ENCODE measurements around the gene PGAP6.

GRCh38 chr16:381012-381788 lies 578 bp downstream of the PGAP6 start:
- TF ChIP-seq, protein P1, sequence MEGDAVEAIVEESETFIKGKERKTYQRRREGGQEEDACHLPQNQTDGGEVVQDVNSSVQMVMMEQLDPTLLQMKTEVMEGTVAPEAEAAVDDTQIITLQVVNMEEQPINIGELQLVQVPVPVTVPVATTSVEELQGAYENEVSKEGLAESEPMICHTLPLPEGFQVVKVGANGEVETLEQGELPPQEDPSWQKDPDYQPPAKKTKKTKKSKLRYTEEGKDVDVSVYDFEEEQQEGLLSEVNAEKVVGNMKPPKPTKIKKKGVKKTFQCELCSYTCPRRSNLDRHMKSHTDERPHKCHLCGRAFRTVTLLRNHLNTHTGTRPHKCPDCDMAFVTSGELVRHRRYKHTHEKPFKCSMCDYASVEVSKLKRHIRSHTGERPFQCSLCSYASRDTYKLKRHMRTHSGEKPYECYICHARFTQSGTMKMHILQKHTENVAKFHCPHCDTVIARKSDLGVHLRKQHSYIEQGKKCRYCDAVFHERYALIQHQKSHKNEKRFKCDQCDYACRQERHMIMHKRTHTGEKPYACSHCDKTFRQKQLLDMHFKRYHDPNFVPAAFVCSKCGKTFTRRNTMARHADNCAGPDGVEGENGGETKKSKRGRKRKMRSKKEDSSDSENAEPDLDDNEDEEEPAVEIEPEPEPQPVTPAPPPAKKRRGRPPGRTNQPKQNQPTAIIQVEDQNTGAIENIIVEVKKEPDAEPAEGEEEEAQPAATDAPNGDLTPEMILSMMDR (IDR thresholded peaks at IDR 0.05), result no peak
- TF ChIP-seq REST (IDR thresholded peaks at IDR 0.05; ENCODE audit: insufficient read depth in 1 of 2, low read depth in 2 of 2, low read length in 1 of 2) (no peak), TCF7L2 (IDR thresholded peaks at IDR 0.05; ENCODE audit: low read depth, low read length) (no peak)
